Stimulated activated naive CD4-positive, alpha-beta T cell treated with Interleukin-2 at 50 U/mL for 16 hours (primary cell): ENCODE results near the gene SETD5.

Experiments
- DNase-seq: peaks from one replicate; lab custom pipeline; 2025; lab: John Stamatoyannopoulos, UW

SETD5 gene

DNA sequence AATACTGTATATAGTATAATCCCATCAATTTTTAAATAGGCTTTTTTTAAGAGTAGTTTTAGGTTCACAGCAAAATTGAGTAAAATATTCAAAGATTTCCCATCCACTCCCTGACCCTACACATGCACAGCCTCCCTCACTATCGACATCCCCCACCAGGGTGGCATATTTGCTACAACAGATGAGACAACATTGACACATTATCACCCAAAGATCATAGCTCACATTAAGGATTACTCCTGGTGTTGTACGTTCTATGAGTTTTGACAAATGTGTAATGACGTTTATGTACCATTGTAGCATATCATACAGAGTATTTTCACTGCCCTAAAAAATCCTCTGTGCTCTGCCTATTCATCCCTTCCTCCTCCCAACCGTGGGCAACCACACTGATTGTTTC is 116.9 kb downstream of the SETD5 start:
- no peak for DNase-seq

DNA sequence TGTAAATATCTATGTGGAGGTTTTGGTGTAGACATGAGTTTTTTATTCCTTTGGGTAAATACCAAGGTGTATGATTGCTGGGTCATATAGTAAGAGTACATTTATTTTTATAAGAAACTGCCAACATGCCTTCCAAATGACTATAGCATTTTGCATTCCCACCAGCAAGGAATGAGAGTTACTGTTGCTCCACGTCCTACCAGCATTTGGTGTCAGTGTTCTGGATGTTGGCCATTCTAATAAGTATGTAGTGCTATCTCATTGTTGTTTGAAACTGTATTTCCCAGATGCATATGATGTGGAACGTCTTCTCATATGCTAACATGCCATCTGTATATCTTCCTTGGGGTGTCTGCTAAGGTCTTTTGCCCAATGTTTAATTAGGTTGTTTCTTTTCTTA is 117.5 kb downstream of the SETD5 start:
- DNase-seq: no peak

DNA sequence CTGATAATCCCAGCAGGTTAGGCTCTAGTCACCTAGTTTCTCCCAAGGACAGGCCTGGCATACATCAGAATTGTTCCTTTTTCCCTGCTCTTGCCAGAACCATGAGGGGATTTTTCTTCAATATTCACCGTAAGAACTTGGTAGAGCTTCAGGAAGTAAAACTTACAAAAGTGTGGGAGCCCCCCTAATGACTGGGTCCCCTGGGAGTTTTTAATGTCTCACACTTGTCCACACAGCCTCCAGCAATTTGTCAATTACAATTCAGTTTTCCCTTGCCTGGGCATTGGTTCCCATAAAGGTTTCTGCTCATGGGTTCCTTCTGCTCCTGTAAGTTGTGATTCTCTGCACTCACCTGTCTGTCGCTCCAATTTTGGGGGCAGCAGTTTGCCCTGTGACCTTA is 127.7 kb downstream of the SETD5 start:
- DNase-seq: no peak
